ENCODE measurements around the gene ACSBG1.

DNA sequence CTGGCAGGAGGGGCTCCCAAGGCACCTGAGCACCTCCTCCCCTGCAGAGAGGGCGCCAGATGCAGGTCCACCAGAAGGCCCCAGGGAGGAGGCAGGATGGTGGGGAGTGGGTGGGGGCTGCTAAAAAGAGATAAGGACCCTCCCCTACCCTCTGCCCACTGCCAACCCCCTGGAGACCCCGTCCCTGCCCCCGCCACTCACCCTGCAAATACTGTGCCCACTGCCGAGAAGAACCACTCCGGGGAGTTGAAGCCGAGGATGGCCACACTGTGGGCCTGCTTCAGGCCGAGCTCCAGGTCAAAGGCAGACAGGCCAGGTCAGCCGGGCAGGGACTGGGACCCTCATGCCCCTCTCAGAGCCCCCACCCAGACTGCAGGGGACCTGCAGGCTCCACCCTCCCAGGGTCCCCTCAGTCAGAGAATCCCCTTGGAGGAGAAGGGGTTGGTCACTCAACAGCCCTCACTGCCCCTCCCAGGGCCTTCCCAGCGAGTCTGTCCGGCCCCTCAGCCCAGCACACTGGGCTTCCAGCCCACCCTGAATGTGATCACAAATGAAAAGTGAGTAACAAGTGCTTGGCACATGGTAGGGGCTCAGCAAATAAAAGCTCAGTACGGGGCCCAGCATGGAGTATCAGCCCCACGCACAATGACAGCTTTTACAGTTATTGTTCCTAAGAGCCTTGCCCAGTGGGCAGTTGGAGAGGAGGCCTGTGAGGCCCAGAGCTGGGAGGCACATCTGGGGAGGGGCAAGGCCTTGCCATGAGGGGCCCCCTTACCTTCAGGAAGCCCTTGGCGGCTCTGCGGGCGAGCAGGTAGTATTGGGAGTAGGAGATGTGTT, 40.4 kb downstream of the ACSBG1 start:
- TF ChIP-seq POLR2A (IDR thresholded peaks at IDR 0.05), result no peak
- TF ChIP-seq, protein P1, sequence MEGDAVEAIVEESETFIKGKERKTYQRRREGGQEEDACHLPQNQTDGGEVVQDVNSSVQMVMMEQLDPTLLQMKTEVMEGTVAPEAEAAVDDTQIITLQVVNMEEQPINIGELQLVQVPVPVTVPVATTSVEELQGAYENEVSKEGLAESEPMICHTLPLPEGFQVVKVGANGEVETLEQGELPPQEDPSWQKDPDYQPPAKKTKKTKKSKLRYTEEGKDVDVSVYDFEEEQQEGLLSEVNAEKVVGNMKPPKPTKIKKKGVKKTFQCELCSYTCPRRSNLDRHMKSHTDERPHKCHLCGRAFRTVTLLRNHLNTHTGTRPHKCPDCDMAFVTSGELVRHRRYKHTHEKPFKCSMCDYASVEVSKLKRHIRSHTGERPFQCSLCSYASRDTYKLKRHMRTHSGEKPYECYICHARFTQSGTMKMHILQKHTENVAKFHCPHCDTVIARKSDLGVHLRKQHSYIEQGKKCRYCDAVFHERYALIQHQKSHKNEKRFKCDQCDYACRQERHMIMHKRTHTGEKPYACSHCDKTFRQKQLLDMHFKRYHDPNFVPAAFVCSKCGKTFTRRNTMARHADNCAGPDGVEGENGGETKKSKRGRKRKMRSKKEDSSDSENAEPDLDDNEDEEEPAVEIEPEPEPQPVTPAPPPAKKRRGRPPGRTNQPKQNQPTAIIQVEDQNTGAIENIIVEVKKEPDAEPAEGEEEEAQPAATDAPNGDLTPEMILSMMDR (IDR thresholded peaks at IDR 0.05), result no peak
